ENCODE data around the gene FCF1.

FCF1 gene

GRCh38 chr14:74664717-74665116 is 48.2 kb upstream of the FCF1 start (continued):
- TF ChIP-seq, protein P1, sequence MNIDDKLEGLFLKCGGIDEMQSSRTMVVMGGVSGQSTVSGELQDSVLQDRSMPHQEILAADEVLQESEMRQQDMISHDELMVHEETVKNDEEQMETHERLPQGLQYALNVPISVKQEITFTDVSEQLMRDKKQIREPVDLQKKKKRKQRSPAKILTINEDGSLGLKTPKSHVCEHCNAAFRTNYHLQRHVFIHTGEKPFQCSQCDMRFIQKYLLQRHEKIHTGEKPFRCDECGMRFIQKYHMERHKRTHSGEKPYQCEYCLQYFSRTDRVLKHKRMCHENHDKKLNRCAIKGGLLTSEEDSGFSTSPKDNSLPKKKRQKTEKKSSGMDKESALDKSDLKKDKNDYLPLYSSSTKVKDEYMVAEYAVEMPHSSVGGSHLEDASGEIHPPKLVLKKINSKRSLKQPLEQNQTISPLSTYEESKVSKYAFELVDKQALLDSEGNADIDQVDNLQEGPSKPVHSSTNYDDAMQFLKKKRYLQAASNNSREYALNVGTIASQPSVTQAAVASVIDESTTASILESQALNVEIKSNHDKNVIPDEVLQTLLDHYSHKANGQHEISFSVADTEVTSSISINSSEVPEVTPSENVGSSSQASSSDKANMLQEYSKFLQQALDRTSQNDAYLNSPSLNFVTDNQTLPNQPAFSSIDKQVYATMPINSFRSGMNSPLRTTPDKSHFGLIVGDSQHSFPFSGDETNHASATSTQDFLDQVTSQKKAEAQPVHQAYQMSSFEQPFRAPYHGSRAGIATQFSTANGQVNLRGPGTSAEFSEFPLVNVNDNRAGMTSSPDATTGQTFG (tag by site-specific recombination; IDR thresholded peaks at IDR 0.05; ENCODE audit: borderline replicate concordance): no peak
- TF ChIP-seq ZNF514 (tag by site-specific recombination; IDR thresholded peaks at IDR 0.05) (no peak), ZNF2 (tag by site-specific recombination; IDR thresholded peaks at IDR 0.05) (no peak), ZNF544 (tag by site-specific recombination; IDR thresholded peaks at IDR 0.05) (no peak), ZNF776 (tag by site-specific recombination; IDR thresholded peaks at IDR 0.05; ENCODE audit: borderline replicate concordance) (no peak), GLI4 (tag by site-specific recombination; IDR thresholded peaks at IDR 0.05) (no peak), ZNF423 (tag by site-specific recombination; IDR thresholded peaks at IDR 0.05) (no peak), ZBTB17 (tag by site-specific recombination; IDR thresholded peaks at IDR 0.05) (no peak), ZNF211 (tag by site-specific recombination; IDR thresholded peaks at IDR 0.05; ENCODE audit: low read depth) (no peak), YY1 (tag by site-specific recombination; IDR thresholded peaks at IDR 0.05) (no peak), ZBTB21 (tag by site-specific recombination; IDR thresholded peaks at IDR 0.05) (no peak)
- TF ChIP-seq, protein P2, sequence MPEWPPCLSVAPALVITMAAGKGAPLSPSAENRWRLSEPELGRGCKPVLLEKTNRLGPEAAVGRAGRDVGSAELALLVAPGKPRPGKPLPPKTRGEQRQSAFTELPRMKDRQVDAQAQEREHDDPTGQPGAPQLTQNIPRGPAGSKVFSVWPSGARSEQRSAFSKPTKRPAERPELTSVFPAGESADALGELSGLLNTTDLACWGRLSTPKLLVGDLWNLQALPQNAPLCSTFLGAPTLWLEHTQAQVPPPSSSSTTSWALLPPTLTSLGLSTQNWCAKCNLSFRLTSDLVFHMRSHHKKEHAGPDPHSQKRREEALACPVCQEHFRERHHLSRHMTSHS (tag by site-specific recombination; IDR thresholded peaks at IDR 0.05): no peak

DNA sequence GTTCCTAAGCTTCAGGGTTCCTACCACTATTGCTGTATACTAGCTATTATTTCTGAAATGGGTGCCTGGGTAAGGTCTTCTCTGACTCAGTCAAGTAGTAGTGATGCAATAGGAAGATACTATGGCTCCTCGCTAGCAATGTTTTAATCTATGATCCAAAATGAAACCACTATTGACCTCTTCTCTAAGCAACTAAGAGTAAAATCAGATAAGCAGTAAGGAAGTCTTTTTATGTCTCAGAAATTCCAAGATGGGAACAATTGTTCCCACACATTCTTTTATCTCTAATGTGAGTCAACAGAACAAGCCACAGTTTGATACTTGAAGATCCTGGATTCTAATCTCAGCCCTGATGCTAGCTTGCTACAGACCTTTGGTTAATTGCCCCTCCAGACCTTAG is 45.2 kb upstream of the FCF1 start:
- ChIA-PET POLR2A (no interaction called here), CTCF (interaction anchor here (1.7 to 1.8 kb wide), 2 partner anchors 13 to 59 kb away, joined by 6 read pairs; no protein-coding TSS in a partner anchor)
- H3K9me3 ChIP-seq (ENCODE audit: control insufficient read depth, insufficient read depth, low read depth, low read length): no peaks in the 10 kb centered on the region
- H3K4me3 ChIP-seq (ENCODE audit: low read depth, low read length): no peak overlapping the region
- no peak overlapping the region for H3K27ac ChIP-seq (ENCODE audit: extremely low read depth, low read depth, low read length)
- H3K36me3 ChIP-seq (ENCODE audit: control insufficient read depth in 2 of 2, insufficient read depth in 1 of 2, low read length in 2 of 2): peaks cover 36 to 91% of the 10 kb centered on the region in 2 experiments
- no peaks in the 10 kb centered on the region for H3K4me1 ChIP-seq (ENCODE audit: control insufficient read depth, insufficient read depth, low read length)
- TF ChIP-seq, protein P3, sequence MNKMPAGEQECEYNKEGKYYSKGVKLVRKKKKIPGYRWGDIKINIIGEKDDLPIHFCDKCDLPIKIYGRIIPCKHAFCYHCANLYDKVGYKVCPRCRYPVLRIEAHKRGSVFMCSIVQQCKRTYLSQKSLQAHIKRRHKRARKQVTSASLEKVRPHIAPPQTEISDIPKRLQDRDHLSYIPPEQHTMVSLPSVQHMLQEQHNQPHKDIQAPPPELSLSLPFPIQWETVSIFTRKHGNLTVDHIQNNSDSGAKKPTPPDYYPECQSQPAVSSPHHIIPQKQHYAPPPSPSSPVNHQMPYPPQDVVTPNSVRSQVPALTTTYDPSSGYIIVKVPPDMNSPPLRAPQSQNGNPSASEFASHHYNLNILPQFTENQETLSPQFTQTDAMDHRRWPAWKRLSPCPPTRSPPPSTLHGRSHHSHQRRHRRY (tag by site-specific recombination; IDR thresholded peaks at IDR 0.05): no peak
- TF ChIP-seq IKZF3 (tag by site-specific recombination; IDR thresholded peaks at IDR 0.05) (no peak), YY1 (tag by site-specific recombination; IDR thresholded peaks at IDR 0.05) (no peak), GLIS2 (tag by site-specific recombination; IDR thresholded peaks at IDR 0.05) (no peak), KLF9 (tag by site-specific recombination; IDR thresholded peaks at IDR 0.05; ENCODE audit: low read depth) (no peak), KLF7 (tag by site-specific recombination; IDR thresholded peaks at IDR 0.05; ENCODE audit: borderline replicate concordance) (no peak), ZNF747 (tag by site-specific recombination; IDR thresholded peaks at IDR 0.05) (no peak), HOXD13 (CRISPR knock-in tag; IDR thresholded peaks at IDR 0.05; ENCODE audit: borderline replicate concordance) (no peak), HIC1 (tag by site-specific recombination; IDR thresholded peaks at IDR 0.05) (no peak), ZNF548 (tag by site-specific recombination; IDR thresholded peaks at IDR 0.05) (no peak), ZNF214 (tag by site-specific recombination; IDR thresholded peaks at IDR 0.05; ENCODE audit: borderline replicate concordance) (no peak), MEIS1 (CRISPR knock-in tag; IDR thresholded peaks at IDR 0.05; ENCODE audit: borderline replicate concordance) (no peak), ZSCAN30 (tag by site-specific recombination; IDR thresholded peaks at IDR 0.05) (no peak), ZNF473 (tag by site-specific recombination; IDR thresholded peaks at IDR 0.05) (no peak)
- TF ChIP-seq, protein P4, sequence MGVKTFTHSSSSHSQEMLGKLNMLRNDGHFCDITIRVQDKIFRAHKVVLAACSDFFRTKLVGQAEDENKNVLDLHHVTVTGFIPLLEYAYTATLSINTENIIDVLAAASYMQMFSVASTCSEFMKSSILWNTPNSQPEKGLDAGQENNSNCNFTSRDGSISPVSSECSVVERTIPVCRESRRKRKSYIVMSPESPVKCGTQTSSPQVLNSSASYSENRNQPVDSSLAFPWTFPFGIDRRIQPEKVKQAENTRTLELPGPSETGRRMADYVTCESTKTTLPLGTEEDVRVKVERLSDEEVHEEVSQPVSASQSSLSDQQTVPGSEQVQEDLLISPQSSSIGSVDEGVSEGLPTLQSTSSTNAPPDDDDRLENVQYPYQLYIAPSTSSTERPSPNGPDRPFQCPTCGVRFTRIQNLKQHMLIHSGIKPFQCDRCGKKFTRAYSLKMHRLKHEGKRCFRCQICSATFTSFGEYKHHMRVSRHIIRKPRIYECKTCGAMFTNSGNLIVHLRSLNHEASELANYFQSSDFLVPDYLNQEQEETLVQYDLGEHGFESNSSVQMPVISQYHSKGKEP (tag by site-specific recombination; IDR thresholded peaks at IDR 0.05): no peak
- TF ChIP-seq, protein P5, sequence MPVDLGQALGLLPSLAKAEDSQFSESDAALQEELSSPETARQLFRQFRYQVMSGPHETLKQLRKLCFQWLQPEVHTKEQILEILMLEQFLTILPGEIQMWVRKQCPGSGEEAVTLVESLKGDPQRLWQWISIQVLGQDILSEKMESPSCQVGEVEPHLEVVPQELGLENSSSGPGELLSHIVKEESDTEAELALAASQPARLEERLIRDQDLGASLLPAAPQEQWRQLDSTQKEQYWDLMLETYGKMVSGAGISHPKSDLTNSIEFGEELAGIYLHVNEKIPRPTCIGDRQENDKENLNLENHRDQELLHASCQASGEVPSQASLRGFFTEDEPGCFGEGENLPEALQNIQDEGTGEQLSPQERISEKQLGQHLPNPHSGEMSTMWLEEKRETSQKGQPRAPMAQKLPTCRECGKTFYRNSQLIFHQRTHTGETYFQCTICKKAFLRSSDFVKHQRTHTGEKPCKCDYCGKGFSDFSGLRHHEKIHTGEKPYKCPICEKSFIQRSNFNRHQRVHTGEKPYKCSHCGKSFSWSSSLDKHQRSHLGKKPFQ (tag by site-specific recombination; IDR thresholded peaks at IDR 0.05): no peak
